ES-I3 (cell line): ENCODE data around the gene ACTR3C.
"Not testable (repeated sequence)": the region's sequence is repeated elsewhere in the genome, so short reads cannot be mapped to it uniquely, and the experiment has no call there.

Experiments
- H3K36me3 ChIP-seq: 2 replicates; pipeline ENCODE4 v1.6.1; 2013; ENCODE audit warnings: mild to moderate bottlenecking, low read length, control low read depth, moderate library complexity; ENCODE audit not compliant: insufficient read depth
- H3K4me1 ChIP-seq: 2 replicates; pipeline ENCODE4 v1.6.1; 2013; ENCODE audit warnings: mild to moderate bottlenecking, control low read depth, low read length; ENCODE audit not compliant: insufficient read depth
- H3K9ac ChIP-seq: 2 replicates; pipeline ENCODE4 v1.6.1; 2013; ENCODE audit warnings: low read depth, mild to moderate bottlenecking, low read length, moderate library complexity
- H3K9me3 ChIP-seq: 2 replicates; pipeline ENCODE4 v1.6.1; 2013; ENCODE audit warnings: mild to moderate bottlenecking, low read length, moderate library complexity; ENCODE audit not compliant: control insufficient read depth, insufficient read depth

ACTR3C gene

GRCh38 chr7:150281681-150282403 is 41.5 kb downstream of the ACTR3C start:
- H3K9ac ChIP-seq, H3K9me3 ChIP-seq, H3K4me1 ChIP-seq, H3K36me3 ChIP-seq: not testable (repeated sequence)

DNA sequence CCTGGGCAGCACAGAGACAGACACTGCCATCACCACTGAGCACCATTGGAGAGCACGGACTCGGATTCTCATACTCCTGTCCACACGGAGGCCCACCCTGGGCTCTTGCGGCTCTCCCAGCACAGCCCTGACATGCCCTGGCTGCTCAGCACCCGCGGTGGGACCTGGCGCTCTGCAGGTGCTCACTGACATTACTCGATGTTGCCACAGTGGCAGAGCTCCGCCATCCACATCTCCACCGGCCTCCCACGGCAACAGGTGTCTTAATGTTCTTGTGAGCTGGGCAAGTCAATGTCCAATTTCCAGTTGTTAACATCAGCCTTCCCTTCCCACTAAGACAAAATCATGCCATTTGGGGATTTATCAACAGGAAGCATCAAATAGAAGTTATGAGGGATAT is 45.0 kb downstream of the ACTR3C start:
- H3K36me3 ChIP-seq, H3K9me3 ChIP-seq, H3K9ac ChIP-seq: not testable (repeated sequence)

GRCh38 chr7:150276132-150276695 is 47.1 kb downstream of the ACTR3C start:
- H3K9ac ChIP-seq, H3K4me1 ChIP-seq, H3K9me3 ChIP-seq, H3K36me3 ChIP-seq: not testable (repeated sequence)

More for the DNA sequence above, 45.0 kb downstream of the ACTR3C start:
- not testable (repeated sequence) for H3K4me1 ChIP-seq

GRCh38 chr7:150271898-150272297 is 51.4 kb downstream of the ACTR3C start:
- H3K9ac ChIP-seq, H3K36me3 ChIP-seq, H3K4me1 ChIP-seq, H3K9me3 ChIP-seq: not testable (repeated sequence)

GRCh38 chr7:150270101-150270824 is 53.1 kb downstream of the ACTR3C start:
- not testable (repeated sequence) for H3K9ac ChIP-seq, H3K4me1 ChIP-seq, H3K36me3 ChIP-seq, H3K9me3 ChIP-seq

- H3K9ac ChIP-seq, H3K9me3 ChIP-seq, H3K36me3 ChIP-seq, H3K4me1 ChIP-seq: not testable (repeated sequence)
Measured at GRCh38 chr7:150268798-150269197, 54.5 kb downstream of the ACTR3C start.

GRCh38 chr7:150268287-150268686 is 55.1 kb downstream of the ACTR3C start:
- not testable (repeated sequence) for H3K9ac ChIP-seq, H3K9me3 ChIP-seq, H3K36me3 ChIP-seq, H3K4me1 ChIP-seq

DNA sequence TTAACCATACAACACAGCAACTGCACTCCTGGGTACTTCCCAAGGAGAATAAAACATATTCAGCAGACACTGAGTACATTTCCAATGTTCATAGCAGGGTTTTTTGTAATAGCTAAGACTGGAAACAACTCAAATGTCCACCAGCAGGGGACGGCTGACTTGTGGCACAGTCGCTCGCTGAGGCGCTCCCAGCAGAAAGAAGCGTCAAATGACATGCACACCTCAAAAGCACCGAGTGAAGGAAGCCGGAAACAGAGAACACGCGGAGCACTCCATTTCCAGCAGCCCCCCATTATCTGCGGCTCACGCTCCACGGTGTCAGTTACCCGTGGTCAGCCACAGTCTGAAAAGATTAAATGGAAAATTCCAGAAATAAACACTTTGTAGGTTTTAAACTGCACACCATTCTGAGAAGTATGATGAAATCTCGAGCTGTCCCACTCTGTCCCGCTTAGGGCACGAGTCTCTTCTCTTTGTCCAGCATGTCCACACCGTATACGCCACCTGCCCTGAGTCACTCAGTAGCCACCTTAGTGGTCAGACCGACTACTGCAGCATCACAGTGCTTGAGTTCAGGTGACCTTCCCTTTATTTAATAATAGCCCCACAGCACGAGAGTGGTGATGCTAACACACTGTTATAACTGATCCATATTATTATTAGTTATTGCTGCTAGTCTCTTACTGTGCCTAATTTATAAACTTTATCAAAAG is 56.2 kb downstream of the ACTR3C start:
- H3K9ac ChIP-seq, H3K9me3 ChIP-seq, H3K36me3 ChIP-seq, H3K4me1 ChIP-seq: not testable (repeated sequence)

DNA sequence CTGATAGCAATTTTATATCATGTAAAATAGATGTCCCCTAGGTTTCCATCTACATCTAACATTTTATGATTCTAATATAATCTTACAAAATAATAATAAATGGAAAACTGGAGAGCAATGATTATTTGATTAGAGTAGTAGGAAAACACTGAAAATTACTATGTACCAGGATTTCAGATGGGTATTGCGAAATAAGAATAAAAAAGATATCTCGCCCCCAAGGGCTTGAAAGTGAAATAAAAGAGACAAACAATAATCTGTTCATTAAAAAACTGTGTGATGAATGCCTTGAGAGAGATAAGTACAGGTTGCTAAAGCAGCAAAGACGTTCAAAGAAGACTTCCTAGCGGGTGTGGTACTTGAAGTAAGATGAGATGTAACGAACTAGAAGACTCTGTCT is 60.7 kb downstream of the ACTR3C start:
- not testable (repeated sequence) for H3K4me1 ChIP-seq, H3K9me3 ChIP-seq, H3K9ac ChIP-seq, H3K36me3 ChIP-seq

DNA sequence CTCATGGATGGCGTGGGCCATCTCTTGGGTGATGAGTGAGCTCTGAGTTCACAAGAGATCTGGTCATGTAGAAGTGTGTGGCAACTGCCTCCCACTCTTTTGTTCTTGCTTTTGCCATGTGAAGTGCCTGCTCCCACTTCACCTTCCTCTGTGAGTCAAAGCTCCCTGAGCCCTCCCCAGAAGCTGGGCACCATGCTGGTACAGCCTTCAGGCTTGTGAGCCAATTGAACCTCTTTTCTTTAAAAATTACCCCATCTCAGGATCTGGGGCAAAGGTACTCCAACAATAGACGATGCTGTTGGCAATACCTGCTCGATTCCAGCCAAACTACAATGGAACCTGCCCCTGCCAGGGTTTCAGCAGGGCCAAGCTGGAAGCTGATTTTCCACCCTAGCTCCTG is 75.6 kb downstream of the ACTR3C start:
- H3K36me3 ChIP-seq, H3K4me1 ChIP-seq, H3K9me3 ChIP-seq, H3K9ac ChIP-seq: not testable (repeated sequence)

DNA sequence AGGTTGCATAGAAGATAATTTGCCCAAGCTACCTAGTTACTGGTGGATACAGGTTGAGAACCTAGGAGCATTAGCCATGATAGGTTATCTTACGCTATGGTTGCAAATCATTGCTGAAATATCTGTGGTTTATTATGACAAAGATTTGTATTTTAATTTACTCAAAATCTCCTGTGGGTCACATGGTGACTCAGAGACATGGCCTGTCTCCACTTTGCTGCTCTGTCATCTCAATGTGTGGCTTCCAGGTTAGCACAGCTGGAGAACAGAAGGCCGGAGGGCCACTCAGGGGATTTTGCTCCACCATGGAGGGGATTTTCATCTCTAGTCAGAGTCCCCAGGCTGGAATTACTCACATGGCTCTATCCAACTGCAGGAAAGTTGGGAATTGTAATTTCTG is 78.1 kb downstream of the ACTR3C start:
- not testable (repeated sequence) for H3K9ac ChIP-seq, H3K36me3 ChIP-seq, H3K9me3 ChIP-seq, H3K4me1 ChIP-seq

DNA sequence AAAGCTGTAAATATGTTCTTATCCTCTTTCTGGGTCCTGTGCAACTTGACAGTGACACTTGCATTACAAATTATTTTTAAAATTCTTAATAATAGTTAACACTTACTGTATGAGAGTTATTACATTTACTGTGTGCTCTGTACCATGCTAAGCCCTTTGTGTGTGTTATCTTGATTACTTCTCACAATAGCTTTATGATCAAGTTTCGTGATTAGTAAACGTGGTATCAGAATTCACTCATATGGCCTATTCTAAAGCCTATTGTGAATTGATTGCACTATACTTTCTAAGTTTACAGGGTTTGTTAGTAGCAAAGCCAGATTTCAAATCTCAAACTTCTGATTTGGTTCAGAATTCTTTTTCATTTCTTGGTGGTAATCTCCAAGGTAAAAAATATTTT is 80.4 kb downstream of the ACTR3C start:
- H3K9me3 ChIP-seq, H3K9ac ChIP-seq, H3K36me3 ChIP-seq, H3K4me1 ChIP-seq: not testable (repeated sequence)

- H3K9me3 ChIP-seq, H3K9ac ChIP-seq, H3K36me3 ChIP-seq, H3K4me1 ChIP-seq: not testable (repeated sequence)
Measured at GRCh38 chr7:150225444-150225843, 97.9 kb downstream of the ACTR3C start.

- H3K36me3 ChIP-seq, H3K4me1 ChIP-seq, H3K9ac ChIP-seq, H3K9me3 ChIP-seq: not testable (repeated sequence)
Measured at GRCh38 chr7:150222083-150222972, 101.0 kb downstream of the ACTR3C start.
